ENCODE measurements around the gene REM2. TPM values are rescaled to one million over a fixed set of nuclear protein-coding genes. Genes with fewer than 3 reads are reported as not detected.

Gene REM2
- total and polyA plus RNA-seq, 5 donors, result 0.07 to 0.25 TPM; not detected in 3

- DNase-seq, result no peak
- Histone ChIP-seq H3K9me3 (ENCODE audit: control insufficient read depth, low read length) (no peaks in the 10 kb centered on the region), H3K27me3 (ENCODE audit: control insufficient read depth, insufficient read depth) (no peaks in the 10 kb centered on the region), H3K27ac (ENCODE audit: low read length) (no peak overlapping the region), H3K4me1 (ENCODE audit: control insufficient read depth, insufficient read depth, low read length) (no peaks in the 10 kb centered on the region), H3K4me3 (ENCODE audit: low read length) (no peak overlapping the region)
- 89% methylated on average over 1 of the region's 1 CpG for WGBS
- ATAC-seq, result no peak
- intact Hi-C loops (cut with DNase I), result no loop called here
Observed at GRCh38 chr14:22890416-22890815, 7.4 kb downstream of the REM2 start.

GRCh38 chr14:22892488-22892887, 9.5 kb downstream of the REM2 start:
- H3K27ac ChIP-seq (ENCODE audit: low read length), result no peak overlapping the region
- intact Hi-C loops (cut with DNase I), result no loop called here
- H3K4me1 ChIP-seq (ENCODE audit: control insufficient read depth, insufficient read depth, low read length), result no peaks in the 10 kb centered on the region
- no peaks in the 10 kb centered on the region for H3K27me3 ChIP-seq (ENCODE audit: control insufficient read depth, insufficient read depth)
- H3K9me3 ChIP-seq (ENCODE audit: control insufficient read depth, low read length), result no peaks in the 10 kb centered on the region
- no peak overlapping the region for H3K4me3 ChIP-seq (ENCODE audit: low read length)
- ATAC-seq (no peak), DNase-seq (no peak)
- 79% methylated on average over 7 of the region's 7 CpGs for WGBS

- no peak overlapping the region for H3K4me3 ChIP-seq (ENCODE audit: low read length)
- H3K27me3 ChIP-seq (ENCODE audit: control insufficient read depth, insufficient read depth), result no peaks in the 10 kb centered on the region
- no peaks in the 10 kb centered on the region for H3K4me1 ChIP-seq (ENCODE audit: control insufficient read depth, insufficient read depth, low read length)
- no peaks in the 10 kb centered on the region for H3K9me3 ChIP-seq (ENCODE audit: control insufficient read depth, low read length)
- ATAC-seq, result no peak
- no peak for DNase-seq
- 90% methylated on average over 4 of the region's 4 CpGs for WGBS
- no peak overlapping the region for H3K27ac ChIP-seq (ENCODE audit: low read length)
- intact Hi-C loops (cut with DNase I), result no loop called here
Observed at GRCh38 chr14:22893706-22894105, 10.7 kb downstream of the REM2 start.

GRCh38 chr14:22895402-22895801, 12.4 kb downstream of the REM2 start:
- Histone ChIP-seq H3K27ac (ENCODE audit: low read length) (no peak overlapping the region), H3K4me3 (ENCODE audit: low read length) (no peak overlapping the region), H3K9me3 (ENCODE audit: control insufficient read depth, low read length) (no peaks in the 10 kb centered on the region), H3K4me1 (ENCODE audit: control insufficient read depth, insufficient read depth, low read length) (no peaks in the 10 kb centered on the region), H3K27me3 (ENCODE audit: control insufficient read depth, insufficient read depth) (no peaks in the 10 kb centered on the region)
- ATAC-seq (no peak), DNase-seq (no peak)
- intact Hi-C loops (cut with DNase I), result no loop called here
- 95% methylated on average over 1 of the region's 1 CpG for WGBS

GRCh38 chr14:22896356-22896755, 13.3 kb downstream of the REM2 start:
- no peak for DNase-seq
- intact Hi-C loops (cut with DNase I), result no loop called here
- Histone ChIP-seq H3K27ac (ENCODE audit: low read length) (no peak overlapping the region), H3K4me1 (ENCODE audit: control insufficient read depth, insufficient read depth, low read length) (no peaks in the 10 kb centered on the region), H3K4me3 (ENCODE audit: low read length) (no peak overlapping the region), H3K9me3 (ENCODE audit: control insufficient read depth, low read length) (no peaks in the 10 kb centered on the region), H3K27me3 (ENCODE audit: control insufficient read depth, insufficient read depth) (no peaks in the 10 kb centered on the region)
- no peak for ATAC-seq
- 51% methylated on average over 5 of the region's 5 CpGs for WGBS

- no peak overlapping the region for H3K27ac ChIP-seq (ENCODE audit: low read length)
- no peak for ATAC-seq
- H3K9me3 ChIP-seq (ENCODE audit: control insufficient read depth, low read length), result no peaks in the 10 kb centered on the region
- no peak for DNase-seq
- WGBS, result 85% methylated on average over 3 of the region's 3 CpGs
- H3K4me1 ChIP-seq (ENCODE audit: control insufficient read depth, insufficient read depth, low read length), result no peaks in the 10 kb centered on the region
- H3K4me3 ChIP-seq (ENCODE audit: low read length), result no peak overlapping the region
- intact Hi-C loops (cut with DNase I), result no loop called here
- no peaks in the 10 kb centered on the region for H3K27me3 ChIP-seq (ENCODE audit: control insufficient read depth, insufficient read depth)
Observed at GRCh38 chr14:22896760-22897159, 13.7 kb downstream of the REM2 start.

- Histone ChIP-seq H3K4me1 (ENCODE audit: control insufficient read depth, insufficient read depth, low read length) (no peaks in the 10 kb centered on the region), H3K9me3 (ENCODE audit: control insufficient read depth, low read length) (no peaks in the 10 kb centered on the region), H3K4me3 (ENCODE audit: low read length) (no peak overlapping the region), H3K27ac (ENCODE audit: low read length) (no peak overlapping the region), H3K27me3 (ENCODE audit: control insufficient read depth, insufficient read depth) (no peaks in the 10 kb centered on the region)
- intact Hi-C loops (cut with DNase I), result no loop called here
- DNase-seq (no peak), ATAC-seq (no peak)
- 81% methylated on average over 1 of the region's 1 CpG for WGBS
Observed at GRCh38 chr14:22897357-22897756, 14.3 kb downstream of the REM2 start.

GRCh38 chr14:22898302-22899090, 15.5 kb downstream of the REM2 start:
- WGBS, result 53% methylated on average over 8 of the region's 8 CpGs
- Histone ChIP-seq H3K4me1 (ENCODE audit: control insufficient read depth, insufficient read depth, low read length) (peaks cover 3% of the 10 kb centered on the region), H3K27me3 (ENCODE audit: control insufficient read depth, insufficient read depth) (no peaks in the 10 kb centered on the region), H3K27ac (ENCODE audit: low read length) (no peak overlapping the region), H3K4me3 (ENCODE audit: low read length) (no peak overlapping the region), H3K9me3 (ENCODE audit: control insufficient read depth, low read length) (no peaks in the 10 kb centered on the region)
- peak in 1 of 2 donors; percentile 27 for ATAC-seq
- peak in 1 of 3 donors; percentile 18 for DNase-seq
- intact Hi-C loops (cut with DNase I), result no loop called here

- peak; percentile 51 to 52 for ATAC-seq
- WGBS, result 32% methylated on average over 3 of the region's 3 CpGs
- intact Hi-C loops (cut with DNase I), result no loop called here
Observed at GRCh38 chr14:22900081-22900799, 17.2 kb downstream of the REM2 start.

GRCh38 chr14:22901799-22902198, 18.8 kb downstream of the REM2 start:
- Histone ChIP-seq H3K4me3 (ENCODE audit: low read length) (no peak overlapping the region), H3K27me3 (ENCODE audit: control insufficient read depth, insufficient read depth) (no peaks in the 10 kb centered on the region), H3K4me1 (ENCODE audit: control insufficient read depth, insufficient read depth, low read length) (peaks cover 3% of the 10 kb centered on the region), H3K27ac (ENCODE audit: low read length) (no peak overlapping the region), H3K9me3 (ENCODE audit: control insufficient read depth, low read length) (no peaks in the 10 kb centered on the region)
- intact Hi-C loops (cut with DNase I), result no loop called here
- DNase-seq (no peak), ATAC-seq (no peak)
- 96% methylated on average over 7 of the region's 7 CpGs for WGBS

More at GRCh38 chr14:22900081-22900799, 17.2 kb downstream of the REM2 start:
- no peaks in the 10 kb centered on the region for H3K27me3 ChIP-seq (ENCODE audit: control insufficient read depth, insufficient read depth)
- no peak overlapping the region for H3K4me3 ChIP-seq (ENCODE audit: low read length)
- no peak overlapping the region for H3K27ac ChIP-seq (ENCODE audit: low read length)
- peaks cover 3% of the 10 kb centered on the region for H3K4me1 ChIP-seq (ENCODE audit: control insufficient read depth, insufficient read depth, low read length)
- H3K9me3 ChIP-seq (ENCODE audit: control insufficient read depth, low read length), result no peaks in the 10 kb centered on the region
- DNase-seq, result no peak

- ATAC-seq (no peak), DNase-seq (no peak)
- intact Hi-C loops (cut with DNase I), result no loop called here
- Histone ChIP-seq H3K27ac (ENCODE audit: low read length) (no peak overlapping the region), H3K4me3 (ENCODE audit: low read length) (no peak overlapping the region), H3K27me3 (ENCODE audit: control insufficient read depth, insufficient read depth) (no peaks in the 10 kb centered on the region), H3K4me1 (ENCODE audit: control insufficient read depth, insufficient read depth, low read length) (peaks cover 3% of the 10 kb centered on the region), H3K9me3 (ENCODE audit: control insufficient read depth, low read length) (no peaks in the 10 kb centered on the region)
- WGBS, result 92% methylated on average over 2 of the region's 2 CpGs
Observed at GRCh38 chr14:22903742-22904087, 20.7 kb downstream of the REM2 start.
